LNCaP clone FGC (cell line): ENCODE results near the gene MSANTD2.

ENCODE experiments used
- DNase-seq: peaks from one replicate; pipeline ENCODE4 v3.0.0-alpha.2; 2011; ENCODE audit warnings: low read depth
- H3K4me3 ChIP-seq: 2 replicates; pipeline ENCODE4 v1.5.1; 2011; ENCODE audit warnings: mild to moderate bottlenecking, low read depth, low read length, control low read depth
- TF ChIP-seq, protein P1 (sequence below): IDR thresholded peaks from 2 replicates; pipeline ENCODE4 v1.5.1; 2012; ENCODE audit warnings: mild to moderate bottlenecking; ENCODE audit not compliant: control insufficient read depth, insufficient read depth; ENCODE audit errors: extremely low read depth

The MSANTD2 gene

DNA sequence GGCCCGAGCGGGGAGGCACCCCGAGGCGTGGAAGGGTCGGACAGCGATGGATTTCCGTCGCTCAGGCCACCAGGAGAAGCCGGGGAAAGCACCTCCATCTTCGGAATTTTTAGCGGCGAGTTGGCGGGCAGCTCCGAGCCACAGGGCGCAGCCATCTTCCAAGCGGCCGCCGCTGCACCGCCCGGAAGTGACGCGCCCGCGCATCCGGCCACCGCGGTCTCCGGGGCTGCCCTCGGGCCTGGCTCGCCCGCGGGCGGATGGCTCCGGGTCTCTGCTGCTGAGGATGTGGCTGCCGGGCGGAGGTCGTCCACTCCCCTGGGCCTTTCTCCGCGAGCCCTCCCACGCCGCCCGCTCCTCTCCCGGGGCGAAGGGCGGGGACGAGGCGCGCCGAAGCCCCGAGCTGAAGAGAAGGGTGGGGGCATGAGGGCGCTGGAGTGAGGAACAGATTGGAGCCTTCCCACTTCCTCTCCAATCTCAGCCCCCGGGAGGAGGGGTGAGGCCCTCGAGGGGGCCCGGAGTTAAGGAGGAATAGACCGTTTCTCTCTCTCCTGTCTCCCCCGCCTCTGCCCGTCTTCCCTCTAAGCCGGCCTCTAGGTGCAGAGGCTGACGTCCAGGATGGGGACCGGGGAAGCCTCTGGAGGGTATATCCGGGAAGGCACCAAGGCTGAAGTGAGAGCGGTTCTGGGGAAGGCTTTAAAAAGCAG lies at the start of gene MSANTD2:
Gene MSANTD2 (minus strand): TSS at position 181 of the 704 bp plus-strand sequence. CDS start 26 bp downstream, at position 155.
- DNase-seq, result no peak
- TF ChIP-seq, protein P1, sequence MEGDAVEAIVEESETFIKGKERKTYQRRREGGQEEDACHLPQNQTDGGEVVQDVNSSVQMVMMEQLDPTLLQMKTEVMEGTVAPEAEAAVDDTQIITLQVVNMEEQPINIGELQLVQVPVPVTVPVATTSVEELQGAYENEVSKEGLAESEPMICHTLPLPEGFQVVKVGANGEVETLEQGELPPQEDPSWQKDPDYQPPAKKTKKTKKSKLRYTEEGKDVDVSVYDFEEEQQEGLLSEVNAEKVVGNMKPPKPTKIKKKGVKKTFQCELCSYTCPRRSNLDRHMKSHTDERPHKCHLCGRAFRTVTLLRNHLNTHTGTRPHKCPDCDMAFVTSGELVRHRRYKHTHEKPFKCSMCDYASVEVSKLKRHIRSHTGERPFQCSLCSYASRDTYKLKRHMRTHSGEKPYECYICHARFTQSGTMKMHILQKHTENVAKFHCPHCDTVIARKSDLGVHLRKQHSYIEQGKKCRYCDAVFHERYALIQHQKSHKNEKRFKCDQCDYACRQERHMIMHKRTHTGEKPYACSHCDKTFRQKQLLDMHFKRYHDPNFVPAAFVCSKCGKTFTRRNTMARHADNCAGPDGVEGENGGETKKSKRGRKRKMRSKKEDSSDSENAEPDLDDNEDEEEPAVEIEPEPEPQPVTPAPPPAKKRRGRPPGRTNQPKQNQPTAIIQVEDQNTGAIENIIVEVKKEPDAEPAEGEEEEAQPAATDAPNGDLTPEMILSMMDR, result no peak
- peak within 1 kb of the TSS; percentile 85 for H3K4me3 ChIP-seq

DNA sequence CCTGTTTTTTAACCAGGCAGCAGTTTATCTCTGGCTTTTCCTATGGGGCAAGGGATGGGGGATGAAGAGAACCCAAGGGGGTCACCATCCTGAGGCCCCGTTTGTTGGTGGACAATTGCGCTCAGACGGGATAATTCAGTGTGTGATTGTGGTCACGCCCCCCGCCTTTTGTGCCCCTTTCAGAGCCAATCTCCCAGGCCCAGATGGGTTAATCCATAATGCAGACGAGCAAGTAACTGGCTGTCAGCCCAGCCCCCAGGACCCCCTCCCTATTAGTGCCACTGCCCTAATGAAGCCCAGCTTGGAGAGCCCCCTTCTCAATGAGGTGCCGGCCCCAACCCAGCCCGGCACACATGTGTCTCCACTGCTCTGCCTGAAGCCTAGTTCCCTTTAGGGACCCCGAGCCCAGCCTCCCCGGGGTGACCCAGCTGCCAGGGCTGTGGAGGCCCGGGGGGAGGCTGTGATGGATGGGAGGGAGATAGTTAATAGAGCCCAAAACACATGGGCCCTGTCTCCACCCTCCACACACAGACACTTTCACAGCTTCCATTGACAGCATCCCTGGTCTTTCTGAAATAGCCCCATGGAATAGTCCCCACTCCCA lies 46.0 kb upstream of the MSANTD2 start:
- no peak overlapping the region for H3K4me3 ChIP-seq
- no peak for DNase-seq
- TF ChIP-seq, protein P1, result no peak

DNA sequence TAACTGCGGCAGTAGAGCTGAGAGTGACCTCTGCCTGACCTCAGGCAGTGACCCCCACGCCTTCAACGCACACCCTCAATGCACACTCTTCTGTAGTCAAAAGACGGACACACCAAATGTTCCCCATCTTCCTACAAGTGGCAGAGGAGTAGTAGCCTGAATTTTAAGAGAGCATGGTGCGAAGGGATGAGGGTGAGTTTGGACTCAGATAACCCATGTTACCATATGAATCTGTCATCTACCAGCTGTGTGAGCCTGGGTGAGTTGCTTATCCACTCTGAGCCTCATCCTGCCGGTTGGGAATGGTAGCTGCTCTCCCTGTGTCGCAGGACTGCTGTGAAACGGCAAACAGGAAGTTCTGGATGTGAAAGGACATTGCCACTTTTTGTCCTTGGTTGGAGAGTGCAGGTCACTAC lies 44.5 kb upstream of the MSANTD2 start:
- no peak for DNase-seq
- TF ChIP-seq, protein P1, result no peak

DNA sequence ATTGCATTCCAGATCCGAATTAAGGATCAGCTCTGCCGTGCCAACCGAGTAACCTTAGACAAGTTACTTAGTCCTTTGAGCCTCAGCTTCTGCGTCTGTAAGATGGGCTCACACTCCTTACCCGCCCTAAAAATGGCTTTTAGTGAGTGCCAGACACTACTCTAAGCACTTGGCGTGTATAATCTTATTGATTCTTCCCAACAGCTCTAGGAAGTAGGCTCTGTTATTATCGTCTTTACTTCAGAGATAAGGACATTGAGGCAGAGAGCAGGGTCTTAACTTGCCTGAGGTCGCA lies 43.4 kb upstream of the MSANTD2 start:
- no peak overlapping the region for H3K4me3 ChIP-seq
- DNase-seq, result no peak
- TF ChIP-seq, protein P1, result no peak

More for the DNA sequence above, 44.5 kb upstream of the MSANTD2 start:
- H3K4me3 ChIP-seq, result no peak overlapping the region

DNA sequence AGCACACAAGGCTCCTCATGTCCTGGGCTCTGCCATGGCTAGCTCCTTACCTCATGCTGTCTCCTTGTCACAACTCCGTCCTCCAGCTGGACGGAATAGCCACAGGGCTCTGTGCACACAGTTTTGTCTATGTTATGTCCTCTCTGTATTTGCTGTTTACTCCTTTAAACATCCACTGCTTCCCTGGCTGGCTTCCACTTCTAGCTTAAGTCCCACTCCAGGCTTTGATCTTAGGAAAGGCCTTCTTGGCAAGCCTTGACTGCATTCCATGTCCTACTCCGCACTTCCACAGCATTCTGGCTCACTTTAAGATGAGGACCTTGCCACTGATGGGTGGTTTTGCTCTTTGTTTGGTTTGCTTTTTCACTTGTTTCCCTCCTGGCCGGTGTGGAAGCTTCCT lies 42.1 kb upstream of the MSANTD2 start:
- TF ChIP-seq, protein P1, result no peak
- DNase-seq, result peak; percentile 47
- H3K4me3 ChIP-seq, result no peak overlapping the region

DNA sequence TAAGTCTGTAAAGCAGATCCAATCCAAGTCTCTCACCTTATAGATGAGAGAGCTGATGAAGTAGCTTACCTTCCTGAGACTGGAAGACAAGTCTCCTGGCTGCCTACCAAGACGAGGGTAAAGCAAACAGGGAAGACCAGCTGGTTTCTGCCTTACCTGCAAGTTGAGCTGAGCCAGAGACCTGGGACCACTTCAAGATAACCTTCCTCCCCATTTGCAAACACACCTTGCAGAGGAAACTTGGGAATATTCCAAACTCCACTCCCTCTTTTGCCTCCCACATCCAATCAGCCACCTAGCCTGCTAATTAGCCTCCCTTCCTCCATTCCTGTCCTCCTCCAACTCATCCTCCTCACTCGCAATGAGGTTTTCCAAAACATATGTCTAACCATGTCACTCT lies 41.6 kb upstream of the MSANTD2 start:
- DNase-seq, result peak; percentile 84
- TF ChIP-seq, protein P1, result no peak
- H3K4me3 ChIP-seq, result no peak overlapping the region

DNA sequence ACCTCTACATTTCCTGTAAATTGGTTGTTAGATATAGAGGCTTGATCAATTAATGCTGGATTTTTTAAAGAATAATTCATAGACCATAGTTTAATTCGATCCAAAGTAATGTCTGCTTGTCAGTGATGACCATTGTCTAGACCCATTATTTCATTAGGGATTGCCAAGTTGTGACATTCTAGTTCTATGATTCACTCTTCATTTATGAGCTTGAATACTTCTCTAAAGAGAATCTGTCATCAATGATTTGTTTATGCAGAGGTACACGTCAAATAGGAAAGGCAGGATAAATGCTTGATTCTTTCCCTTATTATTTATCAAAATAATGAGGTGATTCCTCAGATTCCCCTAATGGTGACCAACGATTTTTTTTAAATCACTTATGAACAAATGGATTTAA lies 41.0 kb upstream of the MSANTD2 start:
- DNase-seq, result no peak
- no peak overlapping the region for H3K4me3 ChIP-seq
- TF ChIP-seq, protein P1, result no peak
